NOMO-1 treated with dmso at 0.1 percent for 144 hours (cell line): ENCODE results near the gene COTL1.

Experiments used
- DNase-seq: peaks from one replicate; lab custom pipeline; 2025; ENCODE audit not compliant: unreplicated experiment; lab: John Stamatoyannopoulos, UW

The COTL1 gene

GRCh38 chr16:84614968-84615813, 2.7 kb downstream of the COTL1 start:
- no peak for DNase-seq

GRCh38 chr16:84614623-84614967, 3.3 kb downstream of the COTL1 start:
- DNase-seq: no peak

- no peak for DNase-seq
Measured at GRCh38 chr16:84614073-84614459, 3.8 kb downstream of the COTL1 start.

GRCh38 chr16:84613408-84614072, 4.3 kb downstream of the COTL1 start:
- no peak for DNase-seq

GRCh38 chr16:84612686-84613085, 5.2 kb downstream of the COTL1 start:
- no peak for DNase-seq

GRCh38 chr16:84611041-84611440, 6.8 kb downstream of the COTL1 start:
- DNase-seq: no peak

- DNase-seq: no peak
Measured at GRCh38 chr16:84610376-84610775, 7.5 kb downstream of the COTL1 start.

GRCh38 chr16:84609563-84610177, 8.2 kb downstream of the COTL1 start:
- no peak for DNase-seq

- DNase-seq: no peak
Measured at GRCh38 chr16:84608282-84608681, 9.6 kb downstream of the COTL1 start.

- DNase-seq: peak; percentile 91
Measured at GRCh38 chr16:84607694-84608093, 10.2 kb downstream of the COTL1 start.

GRCh38 chr16:84607061-84607460, 10.8 kb downstream of the COTL1 start:
- DNase-seq: no peak

GRCh38 chr16:84606081-84606875, 11.6 kb downstream of the COTL1 start:
- no peak for DNase-seq

GRCh38 chr16:84605339-84605848, 12.5 kb downstream of the COTL1 start:
- no peak for DNase-seq

GRCh38 chr16:84604477-84605013, 13.3 kb downstream of the COTL1 start:
- no peak for DNase-seq

- no peak for DNase-seq
Measured at GRCh38 chr16:84603940-84604339, 13.9 kb downstream of the COTL1 start.

- DNase-seq: peak; percentile 42
Measured at GRCh38 chr16:84603140-84603816, 14.6 kb downstream of the COTL1 start.

- peak; percentile 72 for DNase-seq
Measured at GRCh38 chr16:84600343-84601229, 17.3 kb downstream of the COTL1 start.

GRCh38 chr16:84599521-84600202, 18.2 kb downstream of the COTL1 start:
- peak; percentile 94 for DNase-seq

- DNase-seq: no peak
Measured at GRCh38 chr16:84598360-84598759, 19.5 kb downstream of the COTL1 start.
